ENCODE measurements around the gene KRT77. TPM values are rescaled to one million over a fixed set of nuclear protein-coding genes. Genes with fewer than 3 reads are reported as not detected.

Gene KRT77
- total and polyA plus RNA-seq, 4 donors: not detected

DNA sequence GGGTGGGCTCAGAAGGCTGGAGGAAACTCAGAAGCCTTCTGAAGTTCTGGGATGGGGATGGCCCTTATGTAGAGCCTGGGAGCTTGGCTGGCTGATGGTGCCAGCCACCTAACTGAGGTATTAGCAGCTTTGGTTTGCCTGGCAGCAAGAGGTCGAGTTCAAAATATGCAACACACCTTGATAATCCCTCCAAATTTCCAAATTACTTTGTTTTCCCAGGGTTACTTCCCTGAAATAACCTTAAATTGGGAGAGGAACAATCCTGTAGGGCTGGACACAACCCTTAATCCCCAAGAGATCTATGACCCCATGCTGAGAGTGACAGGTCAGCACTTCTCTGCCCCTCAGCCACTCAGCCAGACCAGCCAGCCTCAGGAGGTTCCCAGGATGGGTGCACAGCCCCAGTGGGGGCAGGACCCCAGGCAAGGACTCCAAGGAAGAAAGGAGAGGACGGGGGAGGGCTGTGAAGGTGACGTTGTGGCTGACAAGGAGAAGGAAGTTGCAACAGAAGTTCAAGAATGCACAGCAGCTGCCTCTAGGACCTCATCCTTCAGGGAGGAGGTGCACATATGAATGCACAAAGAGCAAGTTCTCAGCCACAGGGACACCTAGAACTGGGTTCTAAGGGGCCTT is 18.6 kb upstream of the KRT77 start:
- Histone ChIP-seq H3K9me3 (ENCODE audit: control insufficient read depth in 4 of 4, insufficient read depth in 3 of 4, low read length in 3 of 4) (peaks cover 0 to 5% (median 0%) of the 10 kb centered on the region in 4 donors), H3K9ac (ENCODE audit: insufficient read depth in 1 of 2, low read length in 2 of 2) (no peak overlapping the region), H3K4me1 (ENCODE audit: control insufficient read depth in 5 of 5, insufficient read depth in 5 of 5, low read length in 5 of 5) (no peaks in the 10 kb centered on the region), H3K27ac (ENCODE audit: low read depth in 1 of 2, low read length in 1 of 2) (no peak overlapping the region), H3K27me3 (ENCODE audit: control insufficient read depth in 3 of 3, insufficient read depth in 3 of 3, low read length in 2 of 3) (peaks cover 0 to 19% (median 0%) of the 10 kb centered on the region in 3 donors), H3K36me3 (ENCODE audit: control insufficient read depth in 4 of 4, insufficient read depth in 4 of 4, low read length in 4 of 4) (no peaks in the 10 kb centered on the region), H3K4me3 (no peak overlapping the region)
- DNase-seq (no peak), ATAC-seq (ENCODE audit: insufficient read depth, low FRiP score) (no peak)
- TF ChIP-seq, protein P1, sequence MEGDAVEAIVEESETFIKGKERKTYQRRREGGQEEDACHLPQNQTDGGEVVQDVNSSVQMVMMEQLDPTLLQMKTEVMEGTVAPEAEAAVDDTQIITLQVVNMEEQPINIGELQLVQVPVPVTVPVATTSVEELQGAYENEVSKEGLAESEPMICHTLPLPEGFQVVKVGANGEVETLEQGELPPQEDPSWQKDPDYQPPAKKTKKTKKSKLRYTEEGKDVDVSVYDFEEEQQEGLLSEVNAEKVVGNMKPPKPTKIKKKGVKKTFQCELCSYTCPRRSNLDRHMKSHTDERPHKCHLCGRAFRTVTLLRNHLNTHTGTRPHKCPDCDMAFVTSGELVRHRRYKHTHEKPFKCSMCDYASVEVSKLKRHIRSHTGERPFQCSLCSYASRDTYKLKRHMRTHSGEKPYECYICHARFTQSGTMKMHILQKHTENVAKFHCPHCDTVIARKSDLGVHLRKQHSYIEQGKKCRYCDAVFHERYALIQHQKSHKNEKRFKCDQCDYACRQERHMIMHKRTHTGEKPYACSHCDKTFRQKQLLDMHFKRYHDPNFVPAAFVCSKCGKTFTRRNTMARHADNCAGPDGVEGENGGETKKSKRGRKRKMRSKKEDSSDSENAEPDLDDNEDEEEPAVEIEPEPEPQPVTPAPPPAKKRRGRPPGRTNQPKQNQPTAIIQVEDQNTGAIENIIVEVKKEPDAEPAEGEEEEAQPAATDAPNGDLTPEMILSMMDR (IDR thresholded peaks at IDR 0.05; ENCODE audit: control extremely low read depth, extremely low read depth): no peak
- 31 to 44% methylated on average over 3 of the region's 3 CpGs for WGBS, 2 donors

DNA sequence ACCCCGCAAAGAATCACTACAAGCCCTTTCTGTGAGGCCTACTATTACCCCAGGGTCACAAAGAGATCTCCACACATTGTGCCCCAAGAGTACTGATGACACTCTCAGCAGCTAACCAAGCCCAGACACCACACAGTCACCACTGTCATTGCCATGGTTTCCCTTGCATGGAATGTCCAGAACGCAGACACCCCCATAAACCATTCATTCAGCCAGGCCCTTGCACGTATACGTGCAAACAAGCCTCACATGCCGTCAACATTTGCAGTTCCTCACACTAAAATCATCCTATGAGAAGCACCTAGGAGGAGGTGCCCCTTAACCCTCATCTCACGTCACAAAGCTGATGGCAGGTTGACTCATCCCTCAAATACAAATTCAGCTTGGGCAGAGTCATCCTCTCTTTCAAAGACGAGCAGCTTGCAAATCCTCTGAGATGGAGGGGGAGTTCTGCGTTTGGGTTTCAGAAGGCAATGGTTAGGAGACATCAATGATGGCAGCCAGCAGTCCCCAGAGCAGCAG is 17.1 kb upstream of the KRT77 start:
- no peaks in the 10 kb centered on the region for H3K36me3 ChIP-seq (ENCODE audit: control insufficient read depth in 4 of 4, insufficient read depth in 4 of 4, low read length in 4 of 4)
- H3K9ac ChIP-seq (ENCODE audit: insufficient read depth in 1 of 2, low read length in 2 of 2): no peak overlapping the region
- DNase-seq (no peak), ATAC-seq (ENCODE audit: insufficient read depth, low FRiP score) (no peak)
- no peak overlapping the region for H3K27ac ChIP-seq (ENCODE audit: low read depth in 1 of 2, low read length in 1 of 2)
- peaks cover 0 to 6% (median 0%) of the 10 kb centered on the region in 4 donors for H3K9me3 ChIP-seq (ENCODE audit: control insufficient read depth in 4 of 4, insufficient read depth in 3 of 4, low read length in 3 of 4)
- peaks cover 4 to 30% (median 10%) of the 10 kb centered on the region in 3 donors for H3K27me3 ChIP-seq (ENCODE audit: control insufficient read depth in 3 of 3, insufficient read depth in 3 of 3, low read length in 2 of 3)
- H3K4me3 ChIP-seq: no peak overlapping the region
- TF ChIP-seq, protein P1 (IDR thresholded peaks at IDR 0.05; ENCODE audit: control extremely low read depth, extremely low read depth): no peak
- WGBS, 2 donors: 87 to 93% methylated on average over 8 of the region's 8 CpGs
- no peaks in the 10 kb centered on the region for H3K4me1 ChIP-seq (ENCODE audit: control insufficient read depth in 5 of 5, insufficient read depth in 5 of 5, low read length in 5 of 5)

DNA sequence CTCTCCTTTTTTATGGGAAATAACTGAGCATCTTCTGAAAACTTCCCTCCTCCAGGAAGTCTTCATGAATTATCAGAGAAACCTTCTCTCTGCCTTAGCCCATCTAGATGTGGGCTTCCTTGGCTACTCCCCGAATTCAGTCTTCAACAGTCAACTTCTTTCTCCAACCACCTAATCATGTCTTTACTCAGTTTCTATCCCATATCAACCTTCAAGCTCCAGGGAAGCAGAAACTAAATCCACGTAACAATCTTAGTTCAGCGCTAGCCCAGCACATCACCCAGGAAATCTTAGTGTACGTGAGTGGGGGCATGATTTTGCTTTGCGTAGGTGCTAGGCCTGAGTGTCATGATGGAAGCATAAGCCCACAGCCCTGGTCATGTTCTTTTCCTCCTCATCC is 12.7 kb upstream of the KRT77 start:
- H3K4me1 ChIP-seq (ENCODE audit: control insufficient read depth in 5 of 5, insufficient read depth in 5 of 5, low read length in 5 of 5): peaks cover 0 to 5% (median 0%) of the 10 kb centered on the region in 5 donors
- no peak overlapping the region for H3K27ac ChIP-seq (ENCODE audit: low read depth in 1 of 2, low read length in 1 of 2)
- no peaks in the 10 kb centered on the region for H3K36me3 ChIP-seq (ENCODE audit: control insufficient read depth in 4 of 4, insufficient read depth in 4 of 4, low read length in 4 of 4)
- no peak for ATAC-seq (ENCODE audit: insufficient read depth, low FRiP score)
- WGBS, 2 donors: 93% methylated on average over 5 of the region's 5 CpGs
- no peak overlapping the region for H3K9ac ChIP-seq (ENCODE audit: insufficient read depth in 1 of 2, low read length in 2 of 2)
- TF ChIP-seq, protein P1 (IDR thresholded peaks at IDR 0.05; ENCODE audit: control extremely low read depth, extremely low read depth): no peak
- no peak for DNase-seq
- peaks cover 0 to 14% (median 0%) of the 10 kb centered on the region in 4 donors for H3K9me3 ChIP-seq (ENCODE audit: control insufficient read depth in 4 of 4, insufficient read depth in 3 of 4, low read length in 3 of 4)
- peaks cover 7 to 60% (median 35%) of the 10 kb centered on the region in 3 donors for H3K27me3 ChIP-seq (ENCODE audit: control insufficient read depth in 3 of 3, insufficient read depth in 3 of 3, low read length in 2 of 3)
- no peak overlapping the region for H3K4me3 ChIP-seq

All from lung (tissue), 12 donors.